WERI-Rb-1 (cell line): Measurements from ENCODE around the gene ACSS2.

Experiments
- DNase-seq: peaks from one replicate; pipeline ENCODE4 v3.0.0-alpha.2; 2020
- H3K27ac ChIP-seq: fragments of 250-450 bp; sonication (Bioruptor Pico); 2 replicates; pipeline ENCODE4 v1.5.1; 2020; ENCODE audit warnings: mild to moderate bottlenecking, moderate library complexity
- H3K27me3 ChIP-seq: fragments of 250-450 bp; sonication (Bioruptor Pico); 2 replicates; pipeline ENCODE4 v1.5.1; 2021; ENCODE audit warnings: mild to moderate bottlenecking, low read depth, moderate library complexity; ENCODE audit not compliant: insufficient read depth, severe bottlenecking
- H3K36me3 ChIP-seq: fragments of 250-450 bp; sonication (Bioruptor Pico); 2 replicates; pipeline ENCODE4 v1.5.1; 2020; ENCODE audit warnings: mild to moderate bottlenecking, moderate library complexity
- H3K4me3 ChIP-seq: 2 replicates; pipeline ENCODE4 v1.5.1; 2011; ENCODE audit warnings: low read depth, mild to moderate bottlenecking, control low read depth, low read length
- H3K9me3 ChIP-seq: fragments of 250-450 bp; sonication (Bioruptor Pico); 2 replicates; pipeline ENCODE4 v1.5.1; 2021; ENCODE audit warnings: mild to moderate bottlenecking, moderate library complexity; ENCODE audit not compliant: severe bottlenecking
- TF ChIP-seq, protein P1 (sequence below): IDR thresholded peaks from 2 replicates; pipeline ENCODE4 v1.5.1; 2011; ENCODE audit warnings: low read depth, mild to moderate bottlenecking, control low read depth, inconsistent platforms, low read length

Gene ACSS2

GRCh38 chr20:34904202-34904621, 27.8 kb downstream of the ACSS2 start:
- no peaks in the 10 kb centered on the region for H3K9me3 ChIP-seq
- H3K27me3 ChIP-seq, result no peaks in the 10 kb centered on the region
- no peak for DNase-seq
- no peak overlapping the region for H3K4me3 ChIP-seq
- H3K36me3 ChIP-seq, result no peaks in the 10 kb centered on the region
- TF ChIP-seq, protein P1, sequence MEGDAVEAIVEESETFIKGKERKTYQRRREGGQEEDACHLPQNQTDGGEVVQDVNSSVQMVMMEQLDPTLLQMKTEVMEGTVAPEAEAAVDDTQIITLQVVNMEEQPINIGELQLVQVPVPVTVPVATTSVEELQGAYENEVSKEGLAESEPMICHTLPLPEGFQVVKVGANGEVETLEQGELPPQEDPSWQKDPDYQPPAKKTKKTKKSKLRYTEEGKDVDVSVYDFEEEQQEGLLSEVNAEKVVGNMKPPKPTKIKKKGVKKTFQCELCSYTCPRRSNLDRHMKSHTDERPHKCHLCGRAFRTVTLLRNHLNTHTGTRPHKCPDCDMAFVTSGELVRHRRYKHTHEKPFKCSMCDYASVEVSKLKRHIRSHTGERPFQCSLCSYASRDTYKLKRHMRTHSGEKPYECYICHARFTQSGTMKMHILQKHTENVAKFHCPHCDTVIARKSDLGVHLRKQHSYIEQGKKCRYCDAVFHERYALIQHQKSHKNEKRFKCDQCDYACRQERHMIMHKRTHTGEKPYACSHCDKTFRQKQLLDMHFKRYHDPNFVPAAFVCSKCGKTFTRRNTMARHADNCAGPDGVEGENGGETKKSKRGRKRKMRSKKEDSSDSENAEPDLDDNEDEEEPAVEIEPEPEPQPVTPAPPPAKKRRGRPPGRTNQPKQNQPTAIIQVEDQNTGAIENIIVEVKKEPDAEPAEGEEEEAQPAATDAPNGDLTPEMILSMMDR, result no peak
- H3K27ac ChIP-seq, result no peak overlapping the region

DNA sequence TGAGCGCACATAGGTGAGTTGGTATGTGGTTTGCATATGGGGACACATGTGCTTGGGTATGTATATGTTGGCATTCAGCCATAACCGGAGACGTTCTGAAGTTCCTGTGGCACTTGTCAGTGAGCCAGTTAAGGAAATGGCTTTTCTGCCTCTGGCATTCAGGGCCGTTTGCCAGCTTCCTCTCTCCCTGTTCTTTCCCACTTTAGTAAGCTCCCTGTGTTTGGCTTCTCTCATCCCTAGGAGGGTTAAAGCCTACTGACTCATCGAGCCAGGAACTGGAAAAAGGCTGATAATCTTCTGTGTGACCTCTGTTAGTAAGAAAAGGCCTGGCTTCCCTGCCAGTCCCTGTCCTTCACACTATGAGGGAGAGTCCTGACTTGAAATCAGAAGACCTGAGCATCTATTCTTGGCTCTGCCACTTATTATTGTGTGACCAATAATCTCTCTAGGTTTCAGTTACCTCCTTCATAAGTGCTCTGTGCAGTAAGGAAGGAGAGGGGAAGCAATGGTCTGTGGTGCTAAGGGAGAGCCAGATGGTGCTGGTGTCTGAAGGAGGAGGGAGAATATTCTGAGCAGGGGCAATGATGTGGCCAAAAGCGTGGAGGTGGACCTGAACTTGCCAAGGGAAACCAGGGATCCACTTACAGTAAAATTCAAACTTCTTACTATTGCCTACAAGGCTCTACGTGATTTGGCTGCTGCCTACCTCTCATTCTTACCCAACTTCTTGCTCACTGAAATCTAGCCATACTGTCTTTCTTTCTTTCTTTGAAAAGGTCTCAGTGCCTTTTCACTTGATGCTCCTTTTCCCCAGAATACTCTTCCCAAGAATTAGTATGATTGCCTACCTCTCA, 31.4 kb downstream of the ACSS2 start:
- TF ChIP-seq, protein P1, result no peak
- peak overlapping the region; percentile 45 for H3K27ac ChIP-seq
- peak; percentile 27 for DNase-seq
- H3K27me3 ChIP-seq, result no peaks in the 10 kb centered on the region
- no peaks in the 10 kb centered on the region for H3K9me3 ChIP-seq
- H3K36me3 ChIP-seq, result no peaks in the 10 kb centered on the region
- H3K4me3 ChIP-seq, result no peak overlapping the region

DNA sequence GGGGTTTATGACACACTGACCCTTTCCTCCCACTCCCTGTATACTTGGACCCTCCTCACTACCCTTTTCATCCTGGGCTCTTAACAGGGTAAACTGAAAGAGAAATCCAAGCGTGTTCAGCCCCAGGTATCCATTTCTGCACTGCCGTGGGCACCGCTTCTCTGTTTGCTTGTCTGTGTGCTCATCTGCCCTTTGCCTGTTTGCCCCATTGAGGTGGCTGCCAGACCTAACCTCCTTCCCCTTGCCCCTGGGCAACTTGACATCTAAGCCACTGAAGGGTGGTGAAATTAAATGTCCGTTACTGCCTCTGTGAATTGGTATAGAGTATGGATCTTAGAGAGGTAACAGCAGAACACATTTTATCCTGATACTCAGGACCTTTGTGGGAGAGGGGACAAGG, 38.7 kb downstream of the ACSS2 start:
- Histone ChIP-seq H3K4me3 (no peak overlapping the region), H3K27me3 (no peaks in the 10 kb centered on the region), H3K27ac (peak overlapping the region; percentile 56), H3K36me3 (no peaks in the 10 kb centered on the region), H3K9me3 (no peaks in the 10 kb centered on the region)
- DNase-seq, result no peak
- TF ChIP-seq, protein P1, result no peak

- Histone ChIP-seq H3K27me3 (no peaks in the 10 kb centered on the region), H3K36me3 (no peaks in the 10 kb centered on the region), H3K27ac (peak overlapping the region; percentile 61), H3K9me3 (no peaks in the 10 kb centered on the region), H3K4me3 (0 out of 2 replicates have a peak overlapping the region, but pooled peaks have one; percentile 2)
- TF ChIP-seq, protein P1, result no peak
- DNase-seq, result peak; percentile 68
Measured at GRCh38 chr20:34915749-34916455, 39.5 kb downstream of the ACSS2 start.

- H3K9me3 ChIP-seq, result no peaks in the 10 kb centered on the region
- no peak for DNase-seq
- H3K27me3 ChIP-seq, result no peaks in the 10 kb centered on the region
- H3K27ac ChIP-seq, result peak overlapping the region; percentile 61
- no peak overlapping the region for H3K4me3 ChIP-seq
- H3K36me3 ChIP-seq, result no peaks in the 10 kb centered on the region
- TF ChIP-seq, protein P1, result no peak
Measured at GRCh38 chr20:34916774-34917354, 40.5 kb downstream of the ACSS2 start.
